Activated B cell treated with CpG ODN at 0.5 μM for 24 hours (primary cell): ENCODE data around the gene MAML1. TPM values are rescaled to one million over a fixed set of nuclear protein-coding genes. Genes with fewer than 3 reads are reported as not detected.

Experiments used
- ATAC-seq: fragments of 200-7000 bp; cut with Tn5 transposase; one replicate; pipeline ENCODE4 v1.10.0; 2021; ENCODE audit warnings: low read depth, mild to moderate bottlenecking, moderate library complexity
- CTCF ChIA-PET: fragments of 350-600 bp; sonication (Branson Sonifier 250); formaldehyde crosslinking; loops from one replicate; lab custom pipeline; 2021; ENCODE audit warnings: antibody characterized with exemption; lab: Charles Lee
- POLR2A ChIA-PET: fragments of 350-600 bp; sonication (Branson Sonifier 250); formaldehyde crosslinking; loops from one replicate; lab custom pipeline; 2021; ENCODE audit warnings: antibody characterized with exemption; lab: Charles Lee
- DNase-seq: peaks from one replicate; pipeline ENCODE4 v3.0.0; 2022
- H3K27ac Mint-ChIP-seq: one replicate; pipeline ENCODE4 v1.8.0; 2020; ENCODE audit warnings: mixed read lengths
- H3K27me3 Mint-ChIP-seq: one replicate; pipeline ENCODE4 v1.8.0; 2021; ENCODE audit warnings: mixed read lengths
- H3K36me3 Mint-ChIP-seq: one replicate; pipeline ENCODE4 v1.8.0; 2021; ENCODE audit warnings: low read depth, mixed read lengths
- H3K4me1 Mint-ChIP-seq: one replicate; pipeline ENCODE4 v1.8.0; 2021; ENCODE audit warnings: mixed read lengths
- H3K4me3 Mint-ChIP-seq: one replicate; pipeline ENCODE4 v1.8.0; 2020; ENCODE audit warnings: mild to moderate bottlenecking, mixed read lengths
- H3K9me3 Mint-ChIP-seq: one replicate; pipeline ENCODE4 v1.8.0; 2020; ENCODE audit warnings: mixed read lengths
- CTCF ChIP-seq: fragments of 200-600 bp; IDR thresholded peaks from one replicate; pipeline ENCODE4 v1.8.0; 2022; ENCODE audit warnings: antibody characterized with exemption, mild to moderate bottlenecking
- intact Hi-C: fragments of 100-400 bp; cut with micrococcal nuclease; formaldehyde crosslinking; loops from one replicate; pipeline ENCODE4 v1.15.1; 2024
- total RNA-seq: library from RNA; stranded (reverse); gene quantifications from 2 replicates; pipeline ENCODE4 v1.2.3, GENCODE V29; 2022

MAML1 gene
- total RNA-seq, 1 donor from 2014 or later: 38.8 TPM

- peak overlapping the region; percentile 12 for H3K27ac Mint-ChIP-seq
- intact Hi-C loops: loop anchor here (10.0 kb wide), 1 partner anchor 170 kb away; the partner anchor contains the start of gene HNRNPH1
- ATAC-seq: no peak
Measured at GRCh38 chr5:179794575-179794974, 62.0 kb downstream of the MAML1 start.

GRCh38 chr5:179795049-179795862, 62.6 kb downstream of the MAML1 start:
- no peak for TF ChIP-seq CTCF
- H3K9me3 Mint-ChIP-seq: no peaks in the 10 kb centered on the region
- CTCF ChIA-PET: interaction anchor here (1.4 kb wide), 1 partner anchor 33 kb away, joined by 9 read pairs; no protein-coding TSS in a partner anchor
- H3K27me3 Mint-ChIP-seq: no peaks in the 10 kb centered on the region
- H3K4me1 Mint-ChIP-seq: peaks cover 29% of the 10 kb centered on the region
- peaks cover 23% of the 10 kb centered on the region for H3K36me3 Mint-ChIP-seq
- intact Hi-C loops: loop anchor here (5.0 to 10.0 kb wide), 3 partner anchors 118 to 277 kb away; partner anchors contain the start of genes HNRNPH1 and RNF130
- no peak for DNase-seq
- H3K4me3 Mint-ChIP-seq: peak overlapping the region; percentile 64
- ATAC-seq: no peak
- H3K27ac Mint-ChIP-seq: peak overlapping the region; percentile 12
- POLR2A ChIA-PET: interaction anchor here (0.6 to 3.3 kb wide), 8 partner anchors 9 to 170 kb away, joined by 3 to 16 read pairs (median 4); partner anchors contain the start of genes MAML1 and SQSTM1

More at GRCh38 chr5:179794575-179794974, 62.0 kb downstream of the MAML1 start:
- DNase-seq: no peak
- Mint-ChIP-seq H3K4me3 (peak overlapping the region; percentile 64), H3K27me3 (no peaks in the 10 kb centered on the region), H3K4me1 (peaks cover 29% of the 10 kb centered on the region), H3K9me3 (no peaks in the 10 kb centered on the region), H3K36me3 (peaks cover 19% of the 10 kb centered on the region)
- ChIA-PET POLR2A (interaction anchor here (0.5 to 3.3 kb wide), 6 partner anchors 25 to 123 kb away, joined by 3 to 14 read pairs (median 3); partner anchors contain the start of genes CANX, MAML1 and SQSTM1), CTCF (interaction anchor here (1.2 kb wide), 1 partner anchor 32 kb away, joined by 11 read pairs; no protein-coding TSS in a partner anchor)
- TF ChIP-seq CTCF: no peak

GRCh38 chr5:179795863-179796833, 63.5 kb downstream of the MAML1 start:
- no peaks in the 10 kb centered on the region for H3K9me3 Mint-ChIP-seq
- POLR2A ChIA-PET: interaction anchor here (0.5 to 3.3 kb wide), 9 partner anchors 8 to 818 kb away, joined by 3 to 16 read pairs (median 5); partner anchors contain the start of genes MAML1 and SQSTM1
- H3K27me3 Mint-ChIP-seq: no peaks in the 10 kb centered on the region
- intact Hi-C loops: loop anchor here (1.0 to 10.0 kb wide), 6 partner anchors 33 to 276 kb away; partner anchors contain the start of genes CANX, HNRNPH1, MAML1 and RNF130
- DNase-seq (peak; percentile 78), ATAC-seq (peak; percentile 78)
- CTCF ChIA-PET: interaction anchor here (1.1 to 1.4 kb wide), 4 partner anchors 19 to 52 kb away, joined by 3 to 9 read pairs (median 3); no protein-coding TSS in a partner anchor
- H3K36me3 Mint-ChIP-seq: peaks cover 23% of the 10 kb centered on the region
- TF ChIP-seq CTCF: peak; percentile 32
- peak overlapping the region; percentile 64 for H3K4me3 Mint-ChIP-seq
- H3K4me1 Mint-ChIP-seq: peaks cover 29% of the 10 kb centered on the region
- peak overlapping the region; percentile 7 for H3K27ac Mint-ChIP-seq

- ChIA-PET CTCF (interaction anchor here (1.1 to 1.4 kb wide), 4 partner anchors 20 to 53 kb away, joined by 3 to 9 read pairs (median 3); no protein-coding TSS in a partner anchor), POLR2A (interaction anchor here (0.5 to 2.3 kb wide), 5 partner anchors 21 to 817 kb away, joined by 3 to 16 read pairs (median 5); partner anchors contain the start of gene SQSTM1)
- DNase-seq: no peak
- no peak for ATAC-seq
- peak overlapping the region; percentile 64 for H3K4me3 Mint-ChIP-seq
- no peak for TF ChIP-seq CTCF
- no peaks in the 10 kb centered on the region for H3K27me3 Mint-ChIP-seq
- no peaks in the 10 kb centered on the region for H3K9me3 Mint-ChIP-seq
- peak overlapping the region; percentile 7 for H3K27ac Mint-ChIP-seq
- peaks cover 33% of the 10 kb centered on the region for H3K4me1 Mint-ChIP-seq
- H3K36me3 Mint-ChIP-seq: peaks cover 27% of the 10 kb centered on the region
- intact Hi-C loops: loop anchor here (1.0 to 10.0 kb wide), 6 partner anchors 34 to 275 kb away; partner anchors contain the start of genes CANX, HNRNPH1, MAML1 and RNF130
Measured at GRCh38 chr5:179796877-179797608, 64.4 kb downstream of the MAML1 start.
